OCI-LY7 (cell line): ENCODE measurements around the gene NARS2. TPM values are rescaled to one million over a fixed set of nuclear protein-coding genes. Genes with fewer than 3 reads are reported as not detected.

Experiments
- BruUV-seq: library from RNA; stranded (reverse); fragments of 400-500 nt; replicated peaks from 2 replicates; lab custom pipeline; 2021; lab: Mats Ljungman, UMichigan
- CTCF ChIA-PET: fragments of 300-600 bp; sonication (Branson Sonifier 250); formaldehyde crosslinking; loops from one replicate; lab custom pipeline; 2022; ENCODE audit warnings: antibody characterized with exemption; ENCODE audit not compliant: unreplicated experiment; lab: Charles Lee
- POLR2A ChIA-PET: fragments of 300-600 bp; sonication (Branson Sonifier 250); formaldehyde crosslinking; loops from one replicate; lab custom pipeline; 2022; ENCODE audit warnings: antibody characterized with exemption; lab: Charles Lee
- DNase-seq: peaks from one replicate; pipeline ENCODE4 v3.0.0-alpha.2; 2015; ENCODE audit warnings: low spot score
- H2AFZ ChIP-seq: fragments of 200-600 bp; sonication (generic), shearing (Covaris generic); 2 replicates; pipeline ENCODE4 v1.6.1; 2014; ENCODE audit warnings: mild to moderate bottlenecking, antibody characterized with exemption, low read length, moderate library complexity
- H3K27ac ChIP-seq: fragments of 200-600 bp; sonication (generic); 2 replicates; pipeline ENCODE4 v1.5.1; 2014; ENCODE audit warnings: mixed run types, low read depth, mild to moderate bottlenecking, moderate library complexity, low read length, inconsistent platforms; ENCODE audit not compliant: poor library complexity, severe bottlenecking
- H3K36me3 ChIP-seq: fragments of 200-600 bp; sonication (generic); 2 replicates; pipeline ENCODE4 v1.6.1; 2014; ENCODE audit warnings: mild to moderate bottlenecking, antibody characterized with exemption, low read length, moderate library complexity, mixed read lengths; ENCODE audit not compliant: insufficient read depth
- H3K4me1 ChIP-seq: fragments of 200-600 bp; sonication (generic); 2 replicates; pipeline ENCODE4 v1.5.1; 2014; ENCODE audit warnings: mild to moderate bottlenecking, low read length; ENCODE audit not compliant: insufficient read depth, poor library complexity, severe bottlenecking
- H3K4me2 ChIP-seq: fragments of 200-600 bp; sonication (generic); 2 replicates; pipeline ENCODE4 v1.6.1; 2014; ENCODE audit warnings: mild to moderate bottlenecking, low read length
- H3K4me3 ChIP-seq: fragments of 200-600 bp; sonication (generic); 2 replicates; pipeline ENCODE4 v1.5.1; 2014; ENCODE audit warnings: mild to moderate bottlenecking, low read depth, low read length; ENCODE audit not compliant: poor library complexity, severe bottlenecking
- H3K79me2 ChIP-seq: fragments of 200-600 bp; sonication (generic); 2 replicates; pipeline ENCODE4 v1.6.1; 2016; ENCODE audit warnings: low read depth, mild to moderate bottlenecking, low read length, moderate library complexity, mixed read lengths; ENCODE audit not compliant: insufficient read depth
- H3K9me2 ChIP-seq: fragments of 200-600 bp; sonication (generic); 2 replicates; pipeline ENCODE4 v1.6.1; 2016; ENCODE audit warnings: mild to moderate bottlenecking, low read length, mixed read lengths; ENCODE audit not compliant: insufficient read depth
- H3K9me3 ChIP-seq: fragments of 200-600 bp; sonication (generic); 2 replicates; pipeline ENCODE4 v1.6.1; 2014; ENCODE audit warnings: mild to moderate bottlenecking, mixed run types, low read length, mixed read lengths
- H4K20me1 ChIP-seq: fragments of 200-600 bp; sonication (generic); 2 replicates; pipeline ENCODE4 v1.6.1; 2014; ENCODE audit warnings: mild to moderate bottlenecking, antibody characterized with exemption, low read length, moderate library complexity, mixed read lengths; ENCODE audit not compliant: insufficient read depth
- CTCF ChIP-seq: fragments of 200-600 bp; sonication (generic); conservative IDR thresholded peaks from 2 replicates; pipeline ENCODE4 v1.5.1; 2014; ENCODE audit warnings: mild to moderate bottlenecking, antibody characterized with exemption, low read length, moderate library complexity, mixed read lengths
- EZH2phosphoT487 ChIP-seq: fragments of 200-600 bp; sonication (generic); IDR thresholded peaks from 2 replicates; pipeline ENCODE4 v1.6.1; 2018; ENCODE audit warnings: low read depth, borderline replicate concordance, mild to moderate bottlenecking, mixed run types, antibody characterized with exemption, low read length, moderate library complexity, mixed read lengths
- intact Hi-C: fragments of 100-400 bp; cut with micrococcal nuclease; formaldehyde crosslinking; loops from one replicate; pipeline ENCODE4 v1.10.0; 2022; ENCODE audit not compliant: unreplicated experiment
- total RNA-seq, 2 experiments: library from RNA; depleted of rRNA in 1 of 2; stranded (reverse); fragments of >200 nt in 1 of 2; shearing (Covaris generic) in 1 of 2; gene quantifications; 2 replicates each; pipeline ENCODE4 v1.2.3, GENCODE V29; 2014 to 2022

NARS2 gene
- total RNA-seq, 2 experiments from 2014 or later, result 28.1 to 29.2 TPM

DNA sequence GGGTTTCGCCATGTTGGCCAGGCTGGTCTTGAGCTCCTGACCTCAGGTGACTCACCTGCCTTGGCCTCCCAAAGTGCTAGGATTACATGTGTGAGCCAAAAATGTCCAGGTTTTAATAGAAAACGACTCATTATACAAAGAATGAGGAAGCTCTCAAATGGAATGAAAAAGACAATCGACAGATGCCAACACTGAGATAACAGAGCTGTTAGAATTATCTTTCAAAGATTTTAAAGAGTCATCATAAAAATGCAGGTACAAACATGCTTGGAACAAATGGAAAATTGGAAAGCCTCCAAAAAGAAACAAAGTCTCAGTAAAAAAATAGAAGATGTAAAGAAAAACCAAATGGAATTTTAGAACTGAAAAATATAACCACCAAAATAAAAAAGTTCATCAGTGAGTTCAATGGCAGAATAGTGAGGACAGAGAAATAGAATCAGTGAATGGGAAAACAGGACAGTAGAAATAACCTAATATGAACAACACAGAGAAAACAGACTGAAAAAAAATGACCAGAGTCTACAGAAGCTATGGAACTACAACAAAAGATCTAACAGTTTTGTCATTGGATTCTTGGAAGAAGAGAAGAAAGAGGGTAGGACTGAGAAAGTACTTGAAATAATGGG is 168.0 kb downstream of the NARS2 start:
- Histone ChIP-seq H3K9me2 (no peaks in the 10 kb centered on the region), H3K4me3 (no peak overlapping the region), H2AFZ (no peak overlapping the region), H3K4me1 (peaks cover 8% of the 10 kb centered on the region), H3K36me3 (no peaks in the 10 kb centered on the region), H3K9me3 (peaks cover 9% of the 10 kb centered on the region; the same call in 1 of the 2 replicates), H3K4me2 (no peak overlapping the region), H4K20me1 (no peaks in the 10 kb centered on the region), H3K27ac (no peak overlapping the region), H3K79me2 (no peaks in the 10 kb centered on the region)
- no TSS peak for BruUV-seq
- CTCF ChIA-PET, result no interaction called here
- POLR2A ChIA-PET, result interaction anchor here (0.6 kb wide), 1 partner anchor 458 kb away, joined by 3 read pairs; no protein-coding TSS in a partner anchor
- DNase-seq, result no peak
- intact Hi-C loops, result no loop called here
- TF ChIP-seq EZH2phosphoT487 (no peak), CTCF (no peak)

- BruUV-seq, result no TSS peak
- no peak overlapping the region for H2AFZ ChIP-seq
- H3K36me3 ChIP-seq, result no peaks in the 10 kb centered on the region
- peaks cover 8% of the 10 kb centered on the region for H3K4me1 ChIP-seq
- H3K9me2 ChIP-seq, result no peaks in the 10 kb centered on the region
- H3K9me3 ChIP-seq, result peaks cover 9% of the 10 kb centered on the region; the same call in 1 of the 2 replicates
- no peaks in the 10 kb centered on the region for H4K20me1 ChIP-seq
- CTCF ChIA-PET, result no interaction called here
- no peaks in the 10 kb centered on the region for H3K79me2 ChIP-seq
- H3K4me3 ChIP-seq, result no peak overlapping the region
- intact Hi-C loops, result no loop called here
- no peak overlapping the region for H3K27ac ChIP-seq
- no peak for DNase-seq
- no peak overlapping the region for H3K4me2 ChIP-seq
- TF ChIP-seq CTCF (no peak), EZH2phosphoT487 (no peak)
- POLR2A ChIA-PET, result interaction anchor here (0.6 kb wide), 1 partner anchor 457 kb away, joined by 3 read pairs; no protein-coding TSS in a partner anchor
Observed at GRCh38 chr11:78405805-78406204, 168.9 kb downstream of the NARS2 start.

- CTCF ChIA-PET, result no interaction called here
- Histone ChIP-seq H3K4me3 (no peak overlapping the region), H3K9me2 (no peaks in the 10 kb centered on the region), H4K20me1 (no peaks in the 10 kb centered on the region), H3K9me3 (peaks cover 8% of the 10 kb centered on the region; the same call in 1 of the 2 replicates), H3K79me2 (no peaks in the 10 kb centered on the region), H3K4me2 (no peak overlapping the region), H3K4me1 (peaks cover 8% of the 10 kb centered on the region), H2AFZ (no peak overlapping the region), H3K36me3 (no peaks in the 10 kb centered on the region), H3K27ac (no peak overlapping the region)
- TF ChIP-seq CTCF (no peak), EZH2phosphoT487 (no peak)
- POLR2A ChIA-PET, result no interaction called here
- intact Hi-C loops, result no loop called here
- no TSS peak for BruUV-seq
- no peak for DNase-seq
Observed at GRCh38 chr11:78403781-78404180, 170.9 kb downstream of the NARS2 start.
